ENCODE results near the gene VPS13A.

DNA sequence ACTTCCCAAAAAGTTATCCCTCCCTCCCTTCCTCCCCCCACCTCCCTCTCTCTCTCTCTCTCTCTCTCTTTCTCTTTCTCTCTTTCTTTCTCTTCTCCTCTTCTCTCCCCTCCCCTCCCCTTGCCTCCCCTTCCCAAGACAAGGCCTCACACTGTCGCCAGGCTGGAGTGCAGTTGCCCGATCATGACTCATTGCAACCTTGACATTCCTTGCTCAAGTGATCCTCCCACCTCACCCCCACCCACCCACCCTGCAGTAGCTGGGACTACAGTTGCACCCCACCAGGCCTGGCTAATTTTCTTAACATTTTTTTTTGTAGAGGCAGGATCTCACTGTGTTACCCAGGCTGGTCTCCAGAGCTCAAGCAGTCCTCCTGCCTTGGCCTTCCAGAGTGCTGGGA is 32.8 kb downstream of the VPS13A start:
- TF ChIP-seq, protein P1, sequence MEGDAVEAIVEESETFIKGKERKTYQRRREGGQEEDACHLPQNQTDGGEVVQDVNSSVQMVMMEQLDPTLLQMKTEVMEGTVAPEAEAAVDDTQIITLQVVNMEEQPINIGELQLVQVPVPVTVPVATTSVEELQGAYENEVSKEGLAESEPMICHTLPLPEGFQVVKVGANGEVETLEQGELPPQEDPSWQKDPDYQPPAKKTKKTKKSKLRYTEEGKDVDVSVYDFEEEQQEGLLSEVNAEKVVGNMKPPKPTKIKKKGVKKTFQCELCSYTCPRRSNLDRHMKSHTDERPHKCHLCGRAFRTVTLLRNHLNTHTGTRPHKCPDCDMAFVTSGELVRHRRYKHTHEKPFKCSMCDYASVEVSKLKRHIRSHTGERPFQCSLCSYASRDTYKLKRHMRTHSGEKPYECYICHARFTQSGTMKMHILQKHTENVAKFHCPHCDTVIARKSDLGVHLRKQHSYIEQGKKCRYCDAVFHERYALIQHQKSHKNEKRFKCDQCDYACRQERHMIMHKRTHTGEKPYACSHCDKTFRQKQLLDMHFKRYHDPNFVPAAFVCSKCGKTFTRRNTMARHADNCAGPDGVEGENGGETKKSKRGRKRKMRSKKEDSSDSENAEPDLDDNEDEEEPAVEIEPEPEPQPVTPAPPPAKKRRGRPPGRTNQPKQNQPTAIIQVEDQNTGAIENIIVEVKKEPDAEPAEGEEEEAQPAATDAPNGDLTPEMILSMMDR (IDR thresholded peaks at IDR 0.05), result no peak
- TF ChIP-seq POLR2A (IDR thresholded peaks at IDR 0.05), result no peak
